Myocyte (in vitro differentiated cells): Measurements from ENCODE around the gene TPGS1. TPM values are rescaled to one million over a fixed set of nuclear protein-coding genes. Genes with fewer than 3 reads are reported as not detected.

Experiments used
- DNase-seq: peaks from one replicate; pipeline ENCODE4 v3.0.0-alpha.2; 2012; ENCODE audit warnings: low read depth
- total RNA-seq: library from RNA; depleted of rRNA; stranded (reverse); fragments of >200 nt; gene quantifications from 2 replicates; pipeline ENCODE4 v1.2.3, GENCODE V29; 2014

The TPGS1 gene
- total RNA-seq, 1 donor from 2014 or later, result 64.5 TPM

DNA sequence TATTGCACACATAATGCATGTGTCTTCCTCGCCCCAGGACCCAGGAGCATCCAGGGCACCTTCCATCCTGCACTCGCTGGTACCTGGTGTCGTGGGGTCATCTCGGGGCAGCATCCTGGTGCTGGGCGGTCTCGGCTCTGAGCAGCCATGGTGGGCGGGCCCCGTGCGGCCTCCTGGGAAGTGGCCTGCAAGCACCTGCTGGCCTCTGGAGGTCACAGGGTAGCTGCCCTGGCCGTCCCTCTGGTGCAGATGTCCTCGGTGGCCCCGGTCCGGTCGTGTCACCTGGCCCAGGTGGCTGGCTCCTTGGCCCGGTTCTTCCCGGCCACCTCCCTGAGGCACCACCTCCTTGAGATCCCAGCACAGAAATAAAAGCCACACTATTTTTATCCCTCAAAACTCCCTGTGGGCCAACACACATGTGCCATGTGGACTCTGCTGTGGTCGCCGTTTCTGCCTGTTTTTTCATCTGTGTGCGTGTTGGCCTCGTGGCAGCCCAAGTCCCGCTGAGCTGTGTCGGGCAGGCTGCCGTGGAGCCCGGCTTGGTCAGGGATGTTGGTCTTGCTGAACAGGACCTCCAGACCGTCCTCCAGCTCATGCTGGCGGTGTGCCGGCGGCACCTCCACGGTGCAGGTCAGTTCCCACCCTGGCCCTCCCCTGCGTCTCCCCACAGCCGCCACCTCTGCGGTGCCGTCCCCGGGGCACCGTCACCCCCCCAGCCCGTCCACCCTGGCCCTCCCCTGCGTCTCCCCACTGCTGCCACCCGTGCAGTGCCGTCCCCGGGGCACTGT lies 31.5 kb downstream of the TPGS1 start:
- DNase-seq, result no peak

DNA sequence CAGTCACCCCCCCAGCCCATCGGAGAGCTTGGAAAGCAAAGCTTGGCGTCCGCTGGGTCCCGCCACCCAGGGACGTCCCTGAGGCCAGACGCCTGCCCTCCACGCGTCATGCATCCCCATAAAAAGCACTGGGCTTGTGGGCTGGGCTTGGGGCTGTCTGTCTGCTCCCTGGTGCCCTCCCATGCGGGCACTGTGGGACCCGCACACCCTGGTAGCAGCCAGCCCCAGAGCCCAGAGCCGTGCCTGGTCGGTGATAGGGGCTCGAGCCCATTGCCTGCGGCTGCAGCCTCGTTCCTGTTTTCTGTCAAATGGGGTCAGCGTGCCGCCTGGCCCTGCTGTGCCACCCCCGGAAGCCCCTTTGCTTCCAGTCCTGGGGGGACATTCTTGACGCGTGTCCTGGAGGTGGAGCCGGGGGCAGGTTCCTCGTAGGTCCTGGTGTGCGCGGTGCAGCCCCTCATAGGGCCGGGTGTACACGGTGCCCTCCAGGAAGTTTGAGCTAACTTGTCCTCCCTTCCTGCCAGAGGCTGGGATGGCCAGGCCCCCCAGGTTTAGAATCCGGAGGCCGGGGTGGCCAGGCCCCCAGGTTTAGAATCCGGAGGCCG lies 32.2 kb downstream of the TPGS1 start:
- no peak for DNase-seq

DNA sequence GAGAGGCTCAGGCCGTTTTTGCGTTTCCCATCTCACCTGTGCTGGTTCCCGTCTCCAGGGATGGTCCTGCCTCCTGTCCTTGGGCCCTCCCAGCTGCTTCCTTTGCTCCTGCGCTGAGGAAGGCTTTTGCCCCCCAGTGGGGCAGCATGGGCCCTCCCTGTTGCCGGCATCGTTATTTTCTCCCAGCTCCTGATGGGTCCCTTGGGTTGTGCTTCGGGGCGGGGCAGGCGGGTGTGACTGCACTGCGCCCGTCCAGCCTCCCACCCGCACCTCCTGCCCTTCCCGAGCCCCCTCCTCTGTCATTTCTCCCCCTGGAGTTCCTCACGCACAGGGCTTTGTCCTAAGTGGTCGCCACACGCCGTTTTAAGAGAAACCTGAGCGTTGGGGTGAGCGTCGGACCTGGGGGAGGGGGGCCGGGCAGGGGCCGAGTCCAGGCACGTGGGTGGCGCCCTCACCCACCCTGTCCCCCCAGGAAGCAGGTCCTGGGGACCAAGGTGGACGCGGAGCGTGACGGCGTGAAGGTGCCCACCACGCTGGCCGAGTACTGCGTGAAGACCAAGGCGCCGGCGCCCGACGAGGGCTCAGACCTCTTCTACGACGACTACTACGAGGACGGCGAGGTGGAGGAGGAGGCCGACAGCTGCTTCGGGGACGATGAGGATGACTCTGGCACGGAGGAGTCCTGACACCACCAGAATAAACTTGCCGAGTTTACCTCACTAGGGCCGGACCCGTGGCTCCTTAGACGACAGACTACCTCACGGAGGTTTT lies 33.8 kb downstream of the TPGS1 start:
- no peak for DNase-seq

DNA sequence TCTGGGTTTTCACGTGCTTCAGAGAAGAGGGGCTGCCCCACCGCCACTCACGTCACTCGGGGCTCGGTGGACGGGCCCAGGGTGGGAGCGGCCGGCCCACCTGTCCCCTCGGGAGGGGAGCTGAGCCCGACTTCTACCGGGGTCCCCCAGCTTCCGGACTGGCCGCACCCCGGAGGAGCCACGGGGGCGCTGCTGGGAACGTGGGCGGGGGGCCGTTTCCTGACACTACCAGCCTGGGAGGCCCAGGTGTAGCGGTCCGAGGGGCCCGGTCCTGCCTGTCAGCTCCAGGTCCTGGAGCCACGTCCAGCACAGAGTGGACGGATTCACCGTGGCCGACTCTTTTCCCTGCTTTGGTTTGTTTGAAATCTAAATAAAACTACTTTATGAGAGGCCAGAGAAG lies 34.4 kb downstream of the TPGS1 start:
- DNase-seq, result no peak

DNA sequence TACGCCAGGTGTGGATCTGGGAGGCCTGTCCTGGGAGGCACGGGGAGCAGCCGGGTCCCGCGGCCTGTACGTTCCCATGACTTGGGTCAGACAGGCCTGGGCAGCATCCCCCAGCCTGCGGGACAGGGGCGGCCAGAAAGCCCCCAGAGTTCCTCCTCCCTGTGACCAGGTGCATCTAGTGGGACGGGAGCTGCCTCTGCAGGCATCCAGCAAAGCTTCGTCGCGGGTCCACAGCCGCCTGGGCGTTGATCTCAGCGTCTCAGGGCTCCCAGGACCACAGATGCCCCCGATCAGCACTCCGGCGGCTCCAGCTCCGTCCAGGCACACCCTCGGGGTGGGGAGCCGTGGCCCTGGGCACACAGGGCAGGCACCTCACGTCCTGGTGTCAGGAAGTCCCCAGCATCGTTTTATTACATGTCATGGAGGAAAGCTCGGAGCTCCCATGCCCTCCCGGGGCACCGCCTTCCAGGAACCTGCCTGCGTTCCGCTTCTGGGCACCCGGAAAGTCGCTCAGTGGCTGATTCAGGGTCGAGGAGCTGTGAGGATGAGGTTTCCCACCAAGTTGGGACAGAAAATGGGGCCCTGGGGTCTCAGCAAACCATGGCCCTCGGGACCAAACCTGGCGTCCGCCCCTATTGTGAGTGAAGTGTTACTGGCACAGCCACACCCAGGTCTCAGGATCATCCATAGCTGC lies 35.0 kb downstream of the TPGS1 start:
- no peak for DNase-seq

DNA sequence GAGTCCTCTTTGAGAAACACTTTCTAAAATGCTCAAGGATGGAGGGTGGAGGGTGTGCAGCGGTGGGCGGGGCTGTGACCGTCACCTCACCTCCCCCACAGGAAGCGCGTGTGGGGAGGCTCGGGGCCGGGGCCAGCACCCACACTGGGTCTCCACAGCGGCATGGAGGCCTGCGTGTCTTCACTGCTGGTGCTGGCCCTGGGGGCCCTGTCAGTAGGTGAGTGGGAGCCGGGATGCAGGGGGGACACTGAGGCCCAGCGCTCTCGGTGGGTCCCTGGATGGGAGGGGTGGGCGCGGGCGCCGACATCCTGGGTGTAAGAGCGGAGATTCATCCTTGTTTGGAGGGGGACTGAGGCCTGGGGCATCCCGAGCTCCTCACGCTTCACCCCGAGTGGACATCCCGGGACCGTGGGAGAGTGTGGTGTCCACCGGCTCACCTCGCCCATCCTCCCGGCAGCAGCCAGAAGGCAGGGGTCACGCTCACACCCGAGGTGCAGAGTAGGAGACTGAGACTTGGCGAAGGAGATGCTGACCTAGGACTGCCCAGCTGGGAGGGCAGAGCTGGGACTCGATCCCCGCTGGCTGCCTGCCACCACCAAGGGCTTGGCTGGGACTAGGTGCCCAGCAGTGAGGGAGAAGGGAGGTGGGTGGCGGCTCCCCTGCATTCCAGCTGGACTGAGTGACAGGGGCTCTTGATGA lies 36.8 kb downstream of the TPGS1 start, which contains the start of gene GZMM:
GZMM (plus strand) TSS at position 144 of the 699 bp plus-strand sequence; CDS start at position 163, 19 bp downstream.
- no peak for DNase-seq

DNA sequence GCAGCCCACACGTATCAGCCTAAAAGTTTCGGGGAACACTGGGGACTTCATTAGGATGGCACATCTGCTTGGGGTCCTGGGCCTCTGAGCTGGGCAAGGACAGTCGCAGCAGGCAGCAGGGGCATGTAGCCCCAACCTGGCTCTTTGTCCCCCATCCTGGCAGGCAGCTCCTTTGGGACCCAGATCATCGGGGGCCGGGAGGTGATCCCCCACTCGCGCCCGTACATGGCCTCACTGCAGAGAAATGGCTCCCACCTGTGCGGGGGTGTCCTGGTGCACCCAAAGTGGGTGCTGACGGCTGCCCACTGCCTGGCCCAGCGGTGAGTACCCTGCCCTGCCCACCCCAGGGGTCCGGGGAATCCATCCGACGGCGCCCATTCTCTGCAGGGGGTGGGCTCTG lies 39.8 kb downstream of the TPGS1 start:
- no peak for DNase-seq

DNA sequence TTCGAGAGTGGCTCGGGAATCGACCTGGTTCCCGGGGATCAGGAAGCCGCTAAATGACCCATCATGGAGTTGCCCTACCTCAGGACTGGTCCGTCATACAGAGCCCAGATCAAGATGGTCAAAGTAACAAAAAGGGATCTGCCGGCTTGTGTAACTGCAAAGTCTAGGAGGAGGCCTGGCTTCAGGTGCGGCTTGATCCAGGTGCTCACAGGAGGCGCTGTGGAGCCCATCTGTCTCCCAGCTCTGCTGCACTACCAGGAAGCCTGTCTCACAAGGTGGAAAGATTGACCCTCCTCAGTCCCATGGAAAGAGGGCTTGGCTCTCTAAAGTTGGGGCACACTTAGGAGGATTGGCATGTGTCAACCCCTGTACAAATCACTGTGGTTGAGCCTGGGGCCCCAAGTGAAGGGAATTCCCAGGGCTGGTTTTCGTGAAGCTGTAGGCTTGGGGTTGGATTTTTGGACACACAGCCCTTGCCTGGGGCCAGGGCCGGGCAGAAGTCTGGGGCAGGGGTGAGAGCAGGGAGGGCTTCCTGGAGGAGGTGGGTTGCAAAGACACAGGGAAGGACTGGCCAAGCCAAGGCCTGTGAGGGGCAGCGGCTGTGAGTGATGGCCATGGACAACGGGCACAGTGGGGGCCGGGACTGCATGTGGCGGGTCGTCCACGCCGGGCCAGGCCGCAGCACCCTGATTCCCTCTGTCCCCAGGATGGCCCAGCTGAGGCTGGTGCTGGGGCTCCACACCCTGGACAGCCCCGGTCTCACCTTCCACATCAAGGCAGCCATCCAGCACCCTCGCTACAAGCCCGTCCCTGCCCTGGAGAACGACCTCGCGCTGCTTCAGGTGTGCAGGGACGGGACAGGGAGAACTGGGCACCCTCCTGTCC lies 40.8 kb downstream of the TPGS1 start:
- DNase-seq, result no peak

DNA sequence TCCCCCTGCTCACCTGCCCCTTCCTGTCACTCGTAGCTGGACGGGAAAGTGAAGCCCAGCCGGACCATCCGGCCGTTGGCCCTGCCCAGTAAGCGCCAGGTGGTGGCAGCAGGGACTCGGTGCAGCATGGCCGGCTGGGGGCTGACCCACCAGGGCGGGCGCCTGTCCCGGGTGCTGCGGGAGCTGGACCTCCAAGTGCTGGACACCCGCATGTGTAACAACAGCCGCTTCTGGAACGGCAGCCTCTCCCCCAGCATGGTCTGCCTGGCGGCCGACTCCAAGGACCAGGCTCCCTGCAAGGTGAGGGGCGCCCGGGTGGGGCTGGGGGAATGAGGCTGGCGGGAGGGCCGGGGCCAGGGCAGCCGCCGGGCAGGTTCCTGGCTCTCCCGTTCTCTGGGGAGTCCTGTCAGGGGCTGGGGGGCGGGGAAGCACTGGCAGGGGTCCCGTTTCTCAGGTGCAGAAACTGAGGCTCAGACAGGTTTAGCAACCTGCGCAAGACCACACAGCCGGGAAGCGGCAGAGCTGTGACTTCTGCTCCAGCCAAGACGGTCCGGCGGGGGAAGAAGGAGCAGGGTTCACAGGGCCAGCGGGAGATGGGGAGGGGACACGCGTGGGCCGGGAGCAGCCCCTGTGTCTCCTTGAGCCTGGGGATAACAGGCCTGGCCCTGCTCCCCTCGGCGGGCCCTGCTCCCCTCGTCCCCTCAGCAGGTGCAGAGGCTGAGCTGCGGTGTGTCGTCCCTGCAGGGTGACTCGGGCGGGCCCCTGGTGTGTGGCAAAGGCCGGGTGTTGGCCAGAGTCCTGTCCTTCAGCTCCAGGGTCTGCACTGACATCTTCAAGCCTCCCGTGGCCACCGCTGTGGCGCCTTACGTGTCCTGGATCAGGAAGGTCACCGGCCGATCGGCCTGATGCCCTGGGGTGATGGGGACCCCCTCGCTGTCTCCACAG lies 41.9 kb downstream of the TPGS1 start:
- DNase-seq, result no peak

DNA sequence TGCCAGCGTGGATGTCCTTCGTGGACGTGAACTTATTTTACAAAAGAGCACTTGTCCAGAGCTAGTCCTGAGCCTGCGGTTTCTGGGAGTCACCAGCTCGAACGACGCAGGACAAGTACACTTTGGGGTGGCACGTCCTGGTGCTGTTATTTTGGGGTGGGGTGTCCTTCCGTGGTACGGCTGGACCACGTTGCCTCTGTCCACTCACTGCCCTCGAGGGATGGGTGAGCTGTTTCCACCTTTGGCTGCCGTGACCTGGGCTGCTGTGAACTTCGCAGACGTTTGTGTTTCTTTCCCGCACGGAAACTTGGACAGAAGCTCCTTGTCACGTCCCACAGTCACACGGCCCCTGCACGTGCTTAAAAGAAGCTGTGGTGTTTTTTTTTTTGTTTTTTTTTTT lies 47.5 kb downstream of the TPGS1 start:
- no peak for DNase-seq

DNA sequence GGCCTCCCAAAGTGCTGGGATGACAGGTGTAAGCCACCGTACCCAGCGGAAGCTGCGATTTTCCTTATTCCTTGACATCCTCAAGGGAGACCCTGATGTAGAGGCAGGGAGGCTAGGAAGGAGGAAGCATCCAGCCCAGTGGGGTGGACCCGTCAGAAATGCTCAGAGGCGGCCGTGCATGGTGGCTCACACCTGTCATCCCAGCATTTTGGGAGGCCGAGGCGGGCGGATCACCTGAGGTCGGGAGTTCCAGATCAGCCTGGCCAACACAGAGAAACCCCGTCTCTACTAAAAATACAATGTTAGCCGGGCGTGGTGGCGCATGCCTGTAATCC lies 48.1 kb downstream of the TPGS1 start:
- DNase-seq, result no peak

DNA sequence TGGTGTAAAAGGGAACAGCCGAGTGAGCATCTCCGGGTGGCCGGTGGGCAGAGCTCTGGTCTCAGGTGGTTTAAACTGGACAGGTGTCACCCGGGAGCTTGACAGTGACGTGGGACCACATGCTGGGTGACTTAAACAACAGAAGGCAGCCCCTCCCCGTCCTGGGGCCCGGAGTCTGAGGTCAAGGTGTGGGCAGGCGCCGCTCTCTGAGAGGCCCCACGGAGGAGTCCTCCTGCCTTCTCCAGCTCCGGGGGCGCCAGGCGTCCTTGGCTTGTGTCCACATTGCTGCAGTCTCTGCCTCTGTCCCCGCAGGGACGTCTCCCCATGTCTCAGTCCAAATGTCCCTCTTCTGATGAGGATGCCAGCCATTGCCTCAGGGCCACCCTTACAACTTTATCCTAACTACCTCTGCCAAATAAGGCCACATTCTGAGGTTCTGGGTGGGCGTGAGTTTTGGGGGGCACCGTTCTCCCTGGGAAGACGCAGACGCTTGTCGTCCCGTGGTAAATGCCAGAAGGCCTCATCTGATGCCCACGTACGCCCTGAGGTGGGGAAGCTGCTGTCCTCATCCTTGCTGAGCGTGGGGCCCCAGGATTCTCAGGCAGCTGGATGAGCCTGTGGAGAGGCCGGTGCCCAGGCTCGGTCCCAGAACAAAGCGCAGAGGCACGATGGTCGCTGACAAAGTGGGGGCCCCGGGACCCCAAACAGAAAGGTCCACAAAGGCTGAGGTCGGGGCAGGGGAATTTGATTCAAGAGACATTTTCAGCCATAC lies 49.5 kb downstream of the TPGS1 start:
- DNase-seq, result no peak

DNA sequence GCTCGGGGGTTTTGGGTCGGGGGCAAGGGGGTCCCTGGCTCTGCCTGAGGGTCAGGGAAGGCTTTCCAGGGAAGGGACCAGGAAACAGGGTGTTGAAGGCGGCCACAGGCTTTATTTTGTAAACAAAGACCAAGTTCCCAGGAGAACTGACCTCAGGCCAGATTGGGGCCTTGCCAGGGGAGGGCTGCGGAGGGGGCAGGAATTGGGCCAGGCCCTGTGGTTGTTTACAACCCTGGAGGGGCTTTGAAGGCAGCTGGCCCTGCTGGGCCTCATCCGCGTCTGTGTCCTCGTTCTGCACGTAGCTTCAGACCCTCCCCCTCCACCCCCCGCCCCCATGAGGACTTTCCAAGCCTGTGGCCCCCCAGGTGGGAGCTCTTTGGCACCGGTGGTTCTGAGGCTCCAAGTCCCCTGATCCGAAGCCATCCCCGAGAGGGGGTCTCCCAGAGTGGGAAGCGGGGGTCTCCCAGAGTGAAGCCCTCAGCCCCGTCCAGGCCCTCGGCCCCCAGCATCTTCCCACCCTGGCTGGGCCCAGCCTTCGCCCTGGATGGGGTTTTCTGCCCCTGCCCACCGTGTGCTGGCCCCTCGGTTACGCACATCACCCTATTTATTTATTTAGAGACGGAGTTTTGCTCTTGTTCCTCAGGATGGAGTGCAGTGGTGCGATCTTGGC lies 51.6 kb downstream of the TPGS1 start:
- peak; percentile 31 for DNase-seq

DNA sequence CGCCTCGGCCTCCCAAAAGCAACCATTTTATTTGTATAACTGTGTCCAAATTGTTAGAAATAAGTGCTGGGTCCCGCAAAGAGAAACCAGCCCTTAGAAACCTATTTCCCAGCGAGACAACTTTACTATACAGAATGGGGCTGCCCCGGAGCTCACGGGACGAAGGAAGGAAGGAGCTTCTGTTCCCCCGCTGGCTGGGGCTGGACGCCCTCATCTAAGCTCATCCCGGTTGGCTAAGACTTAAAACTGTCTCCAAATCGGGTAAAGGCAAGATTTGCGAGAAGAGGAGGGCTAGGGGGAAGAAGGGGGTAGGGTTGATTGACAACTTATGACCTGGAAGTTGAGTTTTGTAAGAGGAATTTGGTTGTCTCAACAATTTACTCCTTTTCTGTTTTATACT lies 52.8 kb downstream of the TPGS1 start:
- DNase-seq, result no peak

DNA sequence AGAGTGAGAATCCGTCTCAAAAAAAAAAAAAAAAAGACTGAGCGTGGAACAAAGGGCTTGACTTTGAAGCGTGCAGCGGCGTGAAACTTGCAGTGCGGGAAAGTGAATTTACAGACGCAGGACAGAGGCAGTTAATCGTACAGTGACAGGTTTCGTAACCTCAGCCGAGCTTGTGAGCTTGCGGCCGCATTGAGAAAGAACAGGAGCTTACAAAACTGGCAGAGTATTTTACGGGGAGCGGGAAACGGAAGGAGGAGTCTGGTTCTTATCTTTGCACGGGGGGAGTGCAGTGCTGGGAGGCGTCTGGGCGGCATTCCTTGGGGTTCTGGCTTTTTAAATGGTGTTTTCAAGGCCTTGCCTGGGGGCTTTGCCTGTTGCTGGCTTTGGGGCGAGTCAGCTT lies 59.1 kb downstream of the TPGS1 start:
- no peak for DNase-seq

DNA sequence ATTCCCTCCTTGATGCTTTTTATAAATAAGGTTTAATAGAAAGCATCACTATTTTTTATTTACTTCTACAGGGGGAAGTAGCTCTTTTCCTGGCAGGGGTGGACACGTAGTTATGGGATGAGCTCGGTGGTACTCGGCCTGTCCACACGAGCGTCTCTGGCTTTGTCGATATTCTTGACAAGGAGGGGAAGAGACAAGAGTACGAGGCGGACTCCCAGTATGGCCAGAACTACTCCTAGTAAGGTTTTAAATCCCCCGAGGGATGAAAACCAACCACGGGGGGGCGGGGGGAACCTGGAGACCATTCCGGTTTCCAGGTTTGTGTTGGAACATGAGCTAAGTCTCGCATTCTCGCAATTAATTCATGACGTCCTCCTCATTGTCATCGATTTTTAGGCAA lies 59.5 kb downstream of the TPGS1 start:
- DNase-seq, result no peak

DNA sequence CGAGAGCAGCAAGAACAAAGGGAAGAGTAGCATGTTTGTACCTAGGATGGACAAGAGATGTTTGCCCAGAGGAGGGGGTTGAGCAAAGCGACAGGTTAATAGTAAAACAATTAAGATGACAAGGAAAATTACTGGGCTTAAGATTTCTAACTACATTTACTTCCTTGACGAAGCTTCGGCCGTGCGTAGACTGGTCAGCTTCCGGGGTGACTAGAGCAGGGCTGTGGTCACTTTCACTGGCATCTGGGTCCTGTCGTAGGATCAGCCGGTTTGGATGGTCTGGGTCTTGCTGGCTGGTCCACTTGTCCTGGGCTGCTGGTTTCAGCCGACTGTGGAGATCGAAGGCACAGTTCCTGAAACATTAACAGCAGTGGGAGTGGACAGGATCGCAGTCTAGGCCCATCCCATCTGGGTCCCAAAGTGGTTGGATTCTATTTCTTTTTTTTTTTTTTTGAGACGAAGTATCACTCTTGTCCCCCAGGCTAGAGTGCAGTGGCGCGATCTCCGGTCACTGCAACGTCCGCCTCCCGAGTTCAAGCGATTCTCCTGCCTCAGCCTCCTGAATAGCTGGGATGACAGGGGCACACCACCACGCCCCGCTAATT lies 60.1 kb downstream of the TPGS1 start:
- DNase-seq, result no peak
